GM19395 (cell line): ENCODE data around the gene RABGAP1.
A peak's percentile ranks its signal among the peaks of the same experiment; 100 is the strongest.

ENCODE experiments used
- ATAC-seq: cut with Tn5 transposase; IDR thresholded peaks from one replicate; pipeline ENCODE4 v1.9.1; 2021; ENCODE audit warnings: mild to moderate bottlenecking, moderate library complexity; ENCODE audit not compliant: unreplicated experiment

The RABGAP1 gene

DNA sequence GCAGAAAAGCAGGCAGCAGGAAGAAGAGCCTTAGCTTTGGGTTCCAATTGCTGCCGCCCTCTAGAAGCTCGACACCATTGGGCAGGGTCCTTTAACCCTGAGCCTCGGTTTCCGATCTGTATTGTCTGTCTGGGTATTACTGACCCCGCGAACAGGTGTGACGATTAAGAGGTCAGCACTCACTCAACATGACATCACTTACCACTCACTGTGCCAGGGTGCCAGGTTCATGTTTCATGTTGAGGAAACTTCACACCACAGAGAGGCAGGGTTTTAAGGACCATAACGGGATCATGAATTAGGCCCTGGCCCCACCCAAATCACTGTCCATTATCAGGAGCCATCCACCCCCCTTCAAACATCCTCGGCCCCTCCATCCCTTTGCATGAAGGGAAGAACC, 168.2 kb downstream of the RABGAP1 start:
- ATAC-seq = no peak

DNA sequence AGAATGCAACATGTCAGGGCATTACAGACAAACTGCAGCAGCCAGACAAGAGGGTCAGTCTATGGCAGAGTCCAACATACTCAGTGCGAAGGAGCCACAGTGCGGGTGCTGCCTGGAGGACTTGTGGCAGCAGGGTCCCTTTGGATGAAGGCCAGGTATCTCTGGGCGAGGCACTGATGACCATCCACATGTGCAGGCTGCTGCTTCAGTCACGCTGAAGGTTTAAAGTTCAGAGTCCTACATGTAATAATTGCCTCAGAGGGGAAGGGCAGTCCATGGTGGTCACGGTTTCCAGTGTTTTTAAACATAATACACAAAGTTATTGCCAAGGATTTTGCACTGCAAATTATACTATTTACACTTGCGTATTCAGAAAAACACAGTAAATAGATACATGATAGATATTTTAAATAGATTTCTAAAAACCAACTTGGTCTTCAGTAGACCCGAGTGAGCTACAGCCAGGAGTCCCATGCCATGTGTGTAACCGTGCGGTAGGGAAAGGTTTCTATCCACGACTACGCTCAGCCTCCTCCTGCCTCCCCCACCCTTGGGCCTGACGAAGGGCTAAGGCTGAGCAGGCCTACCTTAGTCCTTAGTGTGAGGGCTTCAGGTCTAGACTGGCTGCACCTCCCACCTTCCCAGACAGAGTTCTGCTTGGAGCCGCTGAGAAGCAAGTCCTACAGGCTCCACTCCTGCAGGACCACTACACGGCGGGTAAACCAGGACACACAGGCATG, 168.9 kb downstream of the RABGAP1 start:
- no peak for ATAC-seq

DNA sequence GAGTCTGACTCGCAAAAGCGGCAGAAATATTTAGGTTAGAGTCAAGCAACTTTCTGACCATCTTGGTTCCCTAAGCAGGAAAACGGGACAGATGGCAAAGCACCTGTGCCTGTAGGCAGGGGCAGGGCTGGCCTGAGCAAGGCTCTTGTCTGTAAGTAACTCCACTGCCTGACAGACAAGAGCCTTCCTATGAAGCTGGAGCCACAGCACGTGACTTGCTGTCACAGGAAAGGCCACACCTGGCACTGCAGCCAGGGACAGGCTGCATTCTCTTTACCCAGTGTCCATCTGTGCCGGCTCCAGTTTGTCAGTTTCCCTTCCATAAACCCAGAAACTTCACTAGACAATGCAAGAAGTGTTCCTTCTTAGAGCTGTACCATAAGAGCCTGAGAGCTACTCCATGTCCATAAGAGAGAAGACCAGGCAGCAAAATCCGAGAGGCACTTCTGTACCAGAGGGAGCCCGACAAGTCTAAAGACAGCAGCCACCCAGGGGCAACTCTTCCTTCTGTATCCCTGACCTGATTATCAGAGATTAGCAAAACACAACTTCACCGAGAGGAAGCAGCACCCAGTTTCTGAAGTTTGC, 170.7 kb downstream of the RABGAP1 start:
- peak; percentile 15 for ATAC-seq

DNA sequence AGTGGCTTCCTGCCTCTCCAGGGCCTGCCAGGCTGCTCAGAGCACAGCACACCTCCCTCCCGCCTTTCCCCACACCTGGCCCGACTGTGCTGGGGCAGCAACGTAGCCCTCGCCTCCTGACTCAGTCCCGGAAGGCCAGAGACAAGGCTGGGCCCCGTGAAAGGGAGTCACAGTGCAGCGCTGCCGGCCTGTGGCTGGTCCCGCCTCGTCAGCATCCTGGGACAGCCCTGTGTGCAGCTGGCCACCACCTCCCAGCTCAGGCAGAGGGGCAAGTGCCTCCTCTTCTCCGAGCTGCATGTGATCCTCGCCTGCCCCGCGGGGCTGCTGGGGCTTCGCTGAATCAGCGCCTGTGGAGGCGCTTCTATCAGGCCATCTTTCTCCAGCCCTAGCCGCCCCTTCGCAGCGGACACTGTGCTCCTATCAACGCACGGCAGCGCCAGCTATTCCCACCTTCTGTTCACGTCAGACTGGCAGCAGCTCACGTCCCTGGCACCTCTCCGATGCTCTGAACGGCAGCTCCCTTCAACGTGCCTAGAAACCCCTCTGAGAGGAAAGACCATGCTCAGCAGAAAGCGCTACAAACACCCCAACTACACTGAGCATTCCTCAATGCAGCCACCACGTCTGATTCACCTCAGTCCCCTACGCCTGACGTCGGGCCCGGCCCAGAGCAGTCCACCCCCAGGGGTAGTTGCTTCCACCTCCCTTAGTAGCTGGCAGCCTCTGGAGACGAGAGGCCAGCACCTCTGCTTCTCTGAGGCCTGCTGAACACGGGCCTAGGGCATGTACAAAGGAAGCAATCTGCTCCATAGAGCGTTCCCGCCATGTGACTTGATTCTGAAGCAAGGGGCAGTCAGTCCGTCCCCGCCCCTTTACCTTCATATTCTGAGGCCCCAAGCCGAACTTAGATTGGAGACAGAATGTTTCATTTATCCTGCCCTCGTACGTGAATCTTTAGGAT, 171.5 kb downstream of the RABGAP1 start:
- peak; percentile 55 for ATAC-seq

DNA sequence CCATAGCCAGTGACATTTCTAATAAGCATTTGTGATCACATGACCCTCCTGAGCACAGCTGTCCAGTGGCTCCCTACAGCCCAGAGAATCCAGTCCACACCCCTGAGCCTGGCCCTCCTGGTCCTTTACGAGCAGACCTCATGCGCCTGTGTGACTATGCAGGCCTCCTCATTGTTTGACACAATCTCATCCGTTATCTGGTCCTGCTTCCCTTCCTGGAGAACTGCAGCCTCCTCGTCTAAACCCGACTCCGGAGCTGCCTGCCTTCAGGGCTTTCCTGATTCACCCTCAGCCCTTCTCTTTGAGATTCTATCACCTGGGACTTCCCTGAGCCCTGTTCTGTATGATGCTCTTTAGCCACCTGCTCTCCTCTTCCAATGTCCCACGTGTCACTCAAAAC, 172.4 kb downstream of the RABGAP1 start:
- ATAC-seq = no peak

DNA sequence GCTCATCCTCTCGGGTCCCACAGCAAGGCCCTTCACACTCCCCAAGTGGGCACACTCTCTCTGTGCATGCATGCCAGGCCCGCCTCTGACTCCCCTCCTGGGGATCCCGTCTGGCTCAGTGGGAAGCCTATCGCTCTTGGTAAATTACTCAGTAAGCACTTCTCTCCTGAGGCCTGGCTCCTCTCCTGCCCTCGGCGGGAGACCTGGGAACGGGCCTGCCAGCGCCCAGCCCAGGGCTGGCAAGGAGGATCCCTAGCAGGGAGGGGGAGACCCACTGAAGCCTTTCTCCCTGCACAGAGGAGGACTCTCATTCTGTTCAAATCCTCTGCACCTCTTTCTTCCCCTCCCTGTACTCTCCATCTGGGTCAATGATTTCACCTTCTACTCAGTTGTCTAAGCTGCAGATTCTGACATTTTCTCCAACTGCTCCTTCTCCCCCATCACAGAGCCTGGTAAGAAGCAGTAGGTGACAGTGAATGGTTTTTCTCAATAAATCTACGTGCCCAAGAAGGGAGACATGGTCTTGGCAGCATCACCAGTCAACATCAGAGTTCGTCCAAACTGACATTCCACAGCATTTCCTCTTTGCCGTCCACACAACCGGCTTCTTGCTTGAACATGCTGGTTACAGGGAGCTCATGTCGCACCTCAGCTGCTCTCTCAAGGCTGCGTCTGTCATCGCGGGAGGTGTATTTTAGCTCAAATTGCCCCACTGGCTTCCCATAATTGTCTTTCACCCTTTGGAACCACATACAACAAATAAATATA, 174.5 kb downstream of the RABGAP1 start:
- no peak for ATAC-seq

DNA sequence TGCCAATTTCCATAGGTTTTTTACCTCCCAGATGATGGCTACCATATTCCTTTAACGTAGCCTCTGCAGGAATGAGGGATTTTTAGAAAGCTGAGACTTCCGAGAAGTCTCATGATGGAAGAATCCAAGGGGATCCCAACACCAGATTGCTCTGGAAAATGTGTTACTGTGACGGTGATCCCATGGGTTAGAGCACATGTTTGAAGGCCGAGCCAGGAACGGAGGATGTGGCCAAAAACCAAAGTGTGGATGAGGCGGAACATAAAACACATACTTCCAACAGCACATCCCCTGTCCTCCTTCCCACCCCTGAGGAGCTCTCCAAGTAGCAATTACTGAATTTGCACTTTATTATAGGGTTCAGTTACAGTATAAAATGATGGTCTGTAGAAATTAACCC, 175.2 kb downstream of the RABGAP1 start:
- no peak for ATAC-seq

DNA sequence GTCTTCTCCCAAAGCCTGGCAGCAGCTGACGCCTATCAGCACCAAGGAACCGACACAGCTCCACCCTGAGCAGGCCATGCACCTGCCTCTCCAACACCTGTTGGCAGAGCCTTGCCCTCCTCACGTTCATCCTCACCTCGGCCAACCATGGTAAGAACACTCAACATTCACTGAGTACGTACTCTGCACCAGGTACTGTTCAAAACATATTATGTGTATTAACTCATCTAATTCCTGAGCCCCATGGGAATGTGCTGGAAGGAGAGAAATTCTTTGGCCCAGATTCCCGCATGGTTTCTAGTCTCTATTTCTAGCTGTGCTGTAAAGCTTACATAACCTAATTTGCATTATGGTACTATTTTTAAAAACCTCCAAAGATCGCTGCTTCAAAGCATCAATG, 178.7 kb downstream of the RABGAP1 start:
- ATAC-seq = no peak

DNA sequence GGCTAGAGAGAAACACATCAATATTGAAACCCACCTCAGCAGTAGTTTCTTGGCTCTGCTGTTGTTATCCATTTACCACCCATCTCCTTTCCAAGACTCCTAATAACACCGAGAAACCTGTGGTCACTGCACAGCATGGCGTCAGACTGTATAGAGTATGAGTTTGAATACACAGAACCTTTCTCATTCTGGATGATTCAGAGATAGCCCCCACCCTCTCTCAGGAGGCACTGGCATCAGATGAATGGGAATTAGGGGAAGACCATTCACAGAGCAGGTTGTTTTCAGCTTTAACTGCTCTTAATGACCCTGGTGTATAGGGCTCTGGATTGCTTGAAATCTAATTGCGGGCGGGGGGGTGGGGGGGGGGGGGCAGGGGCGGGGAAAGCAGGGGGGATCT, 179.3 kb downstream of the RABGAP1 start:
- ATAC-seq = no peak

DNA sequence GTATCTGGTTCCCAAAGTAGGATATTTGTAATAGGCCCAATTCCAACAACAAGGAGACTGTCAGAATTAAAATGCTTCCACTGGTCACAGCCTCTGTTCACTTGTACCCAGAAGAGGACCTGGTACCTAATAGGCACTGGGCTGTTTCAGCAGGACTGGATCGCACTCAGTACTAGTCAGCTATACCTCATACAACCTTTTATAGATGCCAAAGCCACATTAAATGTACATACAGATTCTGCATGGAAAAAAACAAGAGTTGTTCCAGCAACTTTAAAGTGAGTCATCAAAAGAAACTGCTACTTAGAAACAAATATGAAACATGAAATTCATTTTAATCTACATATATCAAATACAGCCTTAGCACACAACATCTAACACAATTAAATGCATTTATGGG, 180.1 kb downstream of the RABGAP1 start:
- no peak for ATAC-seq

DNA sequence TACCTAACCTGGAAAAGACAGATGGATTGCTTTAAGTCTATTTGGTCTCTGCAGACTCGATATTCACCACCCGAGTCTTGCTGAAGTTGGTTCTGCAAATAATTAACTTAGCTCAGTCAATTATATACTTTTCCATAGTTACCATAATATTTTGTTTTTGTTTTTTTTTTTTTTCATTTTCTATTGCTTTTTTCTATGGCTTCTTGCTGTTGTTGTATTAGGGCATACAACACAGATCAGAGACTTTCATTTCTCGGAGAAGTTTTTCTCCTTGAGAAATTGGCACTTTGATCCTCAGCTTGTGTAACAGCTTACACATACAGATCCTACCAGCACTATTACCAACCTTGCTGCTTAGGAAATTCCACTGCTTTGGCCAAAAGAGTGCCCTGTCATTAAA, 180.6 kb downstream of the RABGAP1 start:
- ATAC-seq = no peak

DNA sequence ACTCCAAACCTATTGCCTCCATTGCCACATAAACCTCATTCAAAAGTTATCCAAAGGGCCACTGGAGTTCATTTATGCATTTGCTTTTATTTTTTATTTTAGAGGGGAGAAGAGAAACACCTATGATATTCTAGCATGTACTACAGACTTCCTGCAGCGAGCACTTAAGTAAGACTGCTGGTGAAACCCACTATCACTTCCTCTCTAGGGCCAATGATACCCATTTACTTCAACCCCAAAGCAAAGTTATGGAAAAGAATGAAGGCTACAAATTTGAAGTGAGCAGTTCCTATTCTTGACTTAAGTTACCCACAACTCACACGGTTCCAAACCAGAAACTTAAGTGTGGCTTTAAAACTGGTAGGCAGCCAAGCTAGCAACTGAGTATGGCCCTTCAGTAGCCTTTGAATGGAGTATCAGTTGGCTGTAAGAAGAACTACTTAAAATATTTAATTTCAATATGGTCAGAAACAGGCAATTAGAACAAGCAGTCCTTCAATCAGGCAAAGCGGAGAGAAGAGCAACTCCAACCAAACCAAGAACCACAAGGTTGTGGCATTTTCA, 186.8 kb downstream of the RABGAP1 start:
- ATAC-seq = no peak

DNA sequence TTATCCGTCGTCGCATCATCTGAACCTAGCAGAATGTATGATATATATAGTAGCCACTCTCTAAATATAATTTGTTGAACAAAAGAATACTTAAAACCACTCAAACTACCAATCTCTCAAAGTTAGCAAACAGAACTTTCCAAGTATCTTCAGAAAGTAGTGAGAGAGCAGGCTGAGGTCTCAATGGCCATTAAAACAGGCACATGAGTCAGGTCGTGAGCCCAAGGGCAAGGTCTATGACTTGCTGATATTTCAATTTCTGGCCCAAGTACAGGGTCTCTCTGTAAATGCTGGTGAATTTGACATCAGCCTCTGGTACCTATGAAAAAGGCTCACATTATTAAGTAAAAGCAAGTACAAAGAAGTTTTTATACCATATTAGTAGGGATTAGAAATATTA, 187.8 kb downstream of the RABGAP1 start:
- ATAC-seq = no peak

DNA sequence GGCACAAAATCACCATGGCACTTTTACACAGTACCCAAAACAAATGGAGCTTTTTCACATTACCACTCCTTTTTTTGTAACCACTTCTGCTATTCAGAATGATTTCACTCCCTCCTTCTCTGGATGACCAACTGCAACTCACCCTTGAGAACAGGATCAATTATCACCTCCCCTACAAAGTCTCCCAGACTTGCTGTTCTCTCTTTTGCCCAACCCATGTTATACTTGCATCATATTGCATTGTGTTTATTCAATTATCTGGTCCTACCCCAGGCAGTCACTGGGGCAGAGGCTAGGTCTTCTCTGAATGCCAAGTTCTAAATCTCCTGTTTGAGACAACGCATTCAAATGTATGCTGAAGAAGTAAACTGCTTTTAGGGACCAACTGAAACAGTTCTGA, 188.6 kb downstream of the RABGAP1 start:
- ATAC-seq = no peak

DNA sequence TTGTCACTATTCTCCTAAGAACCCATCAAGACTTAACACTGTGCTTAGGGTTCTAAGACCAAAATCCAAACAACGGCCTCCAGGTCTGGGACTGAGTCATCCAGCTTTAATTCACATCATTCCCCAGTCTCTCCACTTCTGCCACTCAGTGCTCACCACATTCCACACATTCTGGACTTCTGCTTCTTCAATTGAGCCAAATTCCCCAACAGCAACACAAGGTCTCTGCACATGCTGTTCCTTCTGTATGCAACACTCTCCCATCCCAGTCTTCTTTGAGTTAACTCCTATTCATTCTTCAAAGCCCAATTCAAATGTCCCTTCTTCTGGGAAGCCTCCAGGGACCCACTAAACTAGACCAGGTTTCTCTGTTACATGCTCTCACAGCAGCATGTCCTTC, 190.4 kb downstream of the RABGAP1 start:
- ATAC-seq = no peak

DNA sequence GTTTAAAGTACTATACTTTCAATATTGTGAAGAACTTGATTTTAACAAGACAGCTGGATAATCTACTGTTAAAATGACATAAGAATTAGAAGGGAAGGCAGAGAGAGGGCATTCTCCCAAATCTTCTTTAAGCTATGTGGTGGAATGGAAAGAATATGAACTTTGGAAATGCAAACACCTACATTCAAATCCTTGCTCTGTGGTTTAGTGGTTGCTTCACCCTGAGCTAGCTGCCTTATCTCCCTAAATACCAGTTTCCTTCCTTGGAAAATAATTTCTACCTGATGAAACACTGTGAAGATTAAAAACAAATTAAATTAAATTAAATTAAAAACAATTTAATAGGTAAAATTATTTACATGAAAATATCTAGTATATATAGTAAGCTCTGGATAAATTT, 191.2 kb downstream of the RABGAP1 start:
- no peak for ATAC-seq

DNA sequence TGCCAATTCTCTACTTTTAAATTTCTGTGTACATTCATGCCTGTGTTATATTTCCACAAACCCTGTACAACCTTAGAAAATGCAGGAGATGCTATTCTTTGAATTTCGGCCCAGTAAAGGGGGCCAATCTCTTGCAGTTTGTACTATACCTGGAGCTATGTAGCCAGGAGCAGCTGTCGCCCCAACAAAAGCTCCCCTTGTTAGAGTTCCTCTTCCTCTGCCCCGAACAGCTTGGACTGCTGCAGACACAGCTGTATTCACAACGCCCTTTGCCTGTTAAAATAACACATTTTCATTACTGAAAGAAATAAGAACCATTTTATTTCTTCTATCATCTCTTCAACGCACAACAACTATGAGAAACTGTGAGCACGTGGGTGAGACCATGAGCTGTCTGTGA, 191.9 kb downstream of the RABGAP1 start:
- no peak for ATAC-seq

DNA sequence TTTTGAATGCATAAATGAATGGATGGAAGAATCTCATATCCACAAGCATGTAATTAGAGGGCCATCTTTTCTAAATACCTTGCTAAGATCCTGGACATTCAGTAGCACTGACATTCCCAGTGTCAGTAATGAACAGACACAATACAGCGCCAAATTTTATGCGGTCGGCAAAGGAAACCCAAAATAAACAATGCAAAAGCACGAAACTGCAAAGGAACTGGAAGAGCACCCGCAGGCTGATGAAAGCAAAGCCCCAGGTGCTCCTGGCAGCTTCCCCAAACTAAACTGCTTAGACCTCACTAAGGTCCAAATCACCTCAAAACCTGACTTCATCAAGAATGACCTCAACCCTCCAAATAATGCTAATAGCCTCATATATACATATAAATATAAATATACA, 194.6 kb downstream of the RABGAP1 start:
- ATAC-seq = no peak

DNA sequence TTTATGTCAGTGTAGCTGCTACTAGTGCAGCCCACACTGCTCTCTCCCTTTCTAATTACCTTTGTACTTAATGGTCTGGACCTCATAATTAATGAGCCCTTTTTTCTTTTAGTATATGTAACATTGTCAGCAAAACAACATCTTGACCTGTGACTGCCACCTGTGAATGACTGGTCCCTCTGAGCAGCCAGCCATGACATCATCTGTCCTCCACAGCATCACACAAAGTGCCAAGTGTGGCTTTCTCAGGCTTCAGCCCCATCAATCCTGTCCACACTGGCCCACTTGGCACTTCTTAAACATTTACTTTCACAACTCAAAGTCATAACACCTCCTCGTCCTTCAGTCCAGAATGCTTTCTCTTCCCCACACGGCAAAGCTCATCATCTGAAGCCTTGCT, 197.3 kb downstream of the RABGAP1 start:
- ATAC-seq = no peak

DNA sequence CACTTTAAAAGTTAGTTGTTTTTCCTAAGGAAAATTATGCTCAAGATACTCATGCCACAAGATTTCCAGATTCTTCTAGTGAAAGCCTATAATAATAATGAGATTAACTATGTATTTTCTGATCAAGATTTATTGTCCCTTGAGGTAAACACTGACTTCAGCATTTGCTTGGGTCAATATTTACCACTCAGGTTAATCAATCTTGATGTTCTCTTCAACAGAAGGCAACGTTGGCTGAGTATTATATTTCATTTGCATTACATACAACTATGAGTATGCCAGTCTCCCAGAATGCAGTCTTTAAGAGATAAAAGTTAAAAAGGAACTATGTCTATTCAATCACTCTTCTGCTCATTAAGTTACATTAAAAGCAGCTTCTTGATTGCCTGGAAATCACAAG, 208.2 kb downstream of the RABGAP1 start:
- no peak for ATAC-seq
